ENCODE results near the gene ELK1. TPM values are rescaled to one million over a fixed set of nuclear protein-coding genes. Genes with fewer than 3 reads are reported as not detected.

The ELK1 gene
- total RNA-seq (36.6 and 39.4 TPM in 2 replicates), polyA plus RNA-seq (20.6 and 32.3 TPM in 2 replicates)

- Histone ChIP-seq H3K27me3 (no peaks in the 10 kb centered on the region), H3K9me3 (ENCODE audit: low read depth) (no peaks in the 10 kb centered on the region), H3K27ac (peak within 1 kb of the TSS; percentile 83), H3K36me3 (no peaks in the 10 kb centered on the region), H3K4me1 (ENCODE audit: low read depth) (no peaks in the 10 kb centered on the region), H3K4me3 (peak within 1 kb of the TSS; percentile 93)
- no peak for TF ChIP-seq CTCF (IDR thresholded peaks at IDR 0.05; ENCODE audit: low read depth, low read length)
- DNase-seq (ENCODE audit: low read depth in 1 of 2, low spot score in 1 of 2) = peak; percentile 95 to 99
Observed at GRCh38 chrX:47650164-47651042, at the start of gene ELK1. Gene ELK1 (minus strand): TSS chrX:47650563. CDS start chrX:47641441, 9,122 bp downstream.

DNA sequence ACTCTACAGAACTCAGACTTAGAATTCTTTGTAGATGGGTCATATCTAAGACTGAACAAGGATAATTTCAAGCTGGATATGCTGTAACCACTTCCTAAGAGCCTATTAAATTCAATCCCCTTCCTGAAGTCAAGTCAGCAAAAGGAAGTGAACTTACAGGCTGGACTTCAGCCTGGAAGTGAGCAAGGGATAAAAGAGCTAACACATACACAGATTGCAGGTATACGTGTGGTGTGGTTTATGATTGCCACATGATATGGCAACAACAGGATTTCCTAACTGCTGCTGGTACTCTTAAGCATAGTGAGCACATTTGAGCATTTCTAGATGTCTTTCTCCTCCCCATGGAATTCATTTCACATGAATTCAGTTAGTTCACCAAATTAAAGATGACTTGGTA lies 46.8 kb upstream of the ELK1 start:
- Histone ChIP-seq H3K36me3 (no peaks in the 10 kb centered on the region), H3K27me3 (no peaks in the 10 kb centered on the region), H3K9me3 (ENCODE audit: low read depth) (no peaks in the 10 kb centered on the region), H3K27ac (no peak overlapping the region), H3K4me1 (ENCODE audit: low read depth) (no peaks in the 10 kb centered on the region), H3K4me3 (no peak overlapping the region)
- no peak for TF ChIP-seq CTCF (IDR thresholded peaks at IDR 0.05; ENCODE audit: low read depth, low read length)
- DNase-seq (ENCODE audit: low read depth in 1 of 2, low spot score in 1 of 2) = peak in 1 of 2 donors; percentile 7

GRCh38 chrX:47690175-47690574 lies 39.8 kb upstream of the ELK1 start:
- no peaks in the 10 kb centered on the region for H3K27me3 ChIP-seq
- no peaks in the 10 kb centered on the region for H3K36me3 ChIP-seq
- no peaks in the 10 kb centered on the region for H3K9me3 ChIP-seq (ENCODE audit: low read depth)
- no peaks in the 10 kb centered on the region for H3K4me1 ChIP-seq (ENCODE audit: low read depth)
- peak in 1 of 2 donors; percentile 7 for DNase-seq (ENCODE audit: low read depth in 1 of 2, low spot score in 1 of 2)
- no peak for TF ChIP-seq CTCF (IDR thresholded peaks at IDR 0.05; ENCODE audit: low read depth, low read length)
- H3K4me3 ChIP-seq = no peak overlapping the region
- H3K27ac ChIP-seq = no peak overlapping the region

- no peak for DNase-seq (ENCODE audit: low read depth in 1 of 2, low spot score in 1 of 2)
- no peak overlapping the region for H3K4me3 ChIP-seq
- H3K27ac ChIP-seq = no peak overlapping the region
- H3K9me3 ChIP-seq (ENCODE audit: low read depth) = no peaks in the 10 kb centered on the region
- no peaks in the 10 kb centered on the region for H3K4me1 ChIP-seq (ENCODE audit: low read depth)
- no peak for TF ChIP-seq CTCF (IDR thresholded peaks at IDR 0.05; ENCODE audit: low read depth, low read length)
- H3K27me3 ChIP-seq = no peaks in the 10 kb centered on the region
- no peaks in the 10 kb centered on the region for H3K36me3 ChIP-seq
Observed at GRCh38 chrX:47687263-47687662, 36.9 kb upstream of the ELK1 start.

- Histone ChIP-seq H3K4me3 (no peak overlapping the region), H3K4me1 (ENCODE audit: low read depth) (no peaks in the 10 kb centered on the region), H3K36me3 (no peaks in the 10 kb centered on the region), H3K9me3 (ENCODE audit: low read depth) (no peaks in the 10 kb centered on the region), H3K27me3 (no peaks in the 10 kb centered on the region), H3K27ac (no peak overlapping the region)
- no peak for DNase-seq (ENCODE audit: low read depth in 1 of 2, low spot score in 1 of 2)
- no peak for TF ChIP-seq CTCF (IDR thresholded peaks at IDR 0.05; ENCODE audit: low read depth, low read length)
Observed at GRCh38 chrX:47683829-47684205, 33.5 kb upstream of the ELK1 start.
